Stimulated activated CD4-positive, alpha-beta T cell treated with anti-CD3 and anti-CD28 coated beads, Interleukin-2, amount 100 ng/mL, for 24 hours (primary cell): ENCODE measurements around the gene GPR15LG.

Source experiments
- DNase-seq, 2 donors: peaks; one replicate each; pipeline ENCODE4 v3.0.0-alpha.2; 2020

The GPR15LG gene

GRCh38 chr10:84194424-84195043, 20.9 kb downstream of the GPR15LG start, which contains the start of gene CDHR1:
CDHR1 (plus strand) TSS chr10:84194537; CDS start chr10:84194761, 224 bp downstream.
- DNase-seq: peak; percentile 37 to 58

DNA sequence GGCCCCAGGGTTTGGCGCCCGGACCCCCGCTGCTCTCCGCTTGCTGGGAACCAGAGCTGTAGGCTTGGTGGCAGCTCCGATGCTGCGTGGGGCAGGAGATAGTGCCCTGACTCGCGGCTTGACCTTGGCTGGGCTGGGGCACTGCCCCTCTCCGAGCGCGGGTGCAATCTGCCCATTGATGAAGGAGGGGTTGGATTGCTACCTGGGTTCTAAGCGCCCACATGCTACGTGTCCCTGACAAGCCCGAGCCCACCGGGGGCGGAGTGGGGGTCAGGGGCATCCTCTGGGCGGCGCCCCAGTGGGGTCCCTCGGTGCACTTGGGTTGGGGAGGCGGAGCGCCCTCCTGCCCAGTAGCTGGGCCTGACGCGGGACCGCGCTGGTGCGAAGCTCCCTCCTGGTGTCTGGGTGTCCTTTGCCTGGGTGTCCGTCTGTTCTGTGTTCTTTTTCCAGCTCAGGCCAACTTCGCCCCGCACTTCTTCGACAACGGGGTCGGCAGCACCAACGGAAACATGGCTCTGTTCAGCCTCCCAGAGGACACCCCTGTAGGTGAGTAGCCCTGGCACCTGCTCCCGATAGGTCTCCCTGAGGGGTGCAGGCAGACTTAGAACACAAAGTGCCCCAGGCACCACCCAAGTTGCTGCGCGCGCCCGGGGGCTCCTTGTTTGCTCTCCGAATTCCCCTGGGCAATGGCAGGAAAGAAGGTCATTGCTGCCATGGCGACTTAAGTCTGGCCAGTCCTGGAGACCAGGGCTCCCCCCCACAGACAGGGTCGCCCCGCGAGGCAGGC, 21.6 kb downstream of the GPR15LG start:
- DNase-seq: no peak

DNA sequence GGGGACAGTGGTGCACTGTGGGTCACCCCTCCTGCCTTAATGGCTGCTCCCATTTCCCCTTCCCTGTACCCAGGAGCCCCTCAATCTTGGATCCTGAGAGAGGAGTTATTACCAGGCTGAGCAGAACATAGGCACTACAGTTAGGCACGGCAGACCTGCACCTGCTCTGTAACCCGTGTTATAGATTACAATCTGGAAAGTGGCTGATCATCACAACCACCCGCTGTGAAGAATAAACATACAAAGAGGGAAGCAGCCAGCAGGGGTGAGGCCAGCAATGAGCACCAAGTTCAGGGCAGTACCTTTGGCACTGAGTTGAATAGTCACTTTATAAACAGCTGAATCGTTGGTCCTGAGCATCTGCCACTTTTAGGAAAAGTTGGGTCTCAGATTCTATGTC, 22.5 kb downstream of the GPR15LG start:
- no peak for DNase-seq

DNA sequence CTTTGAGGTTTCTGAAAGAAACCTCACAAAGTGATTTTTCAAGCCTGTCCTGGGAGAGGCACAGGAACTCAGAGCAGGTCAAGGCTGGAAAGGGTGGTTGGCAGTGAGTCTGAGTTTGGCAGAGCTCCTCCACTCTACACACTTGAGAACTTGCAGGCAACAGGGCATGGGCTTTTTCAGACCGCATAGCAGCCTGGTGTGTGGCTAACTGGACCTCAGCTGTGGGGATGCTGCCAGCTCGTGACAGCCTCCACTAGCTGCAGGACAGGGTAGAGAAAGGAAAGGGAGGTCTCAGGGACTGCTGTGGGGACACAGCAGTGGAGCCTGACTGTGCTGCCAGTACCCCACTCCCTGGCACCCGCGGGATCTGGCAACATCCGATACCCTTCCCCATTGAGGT, 23.3 kb downstream of the GPR15LG start:
- DNase-seq: no peak

DNA sequence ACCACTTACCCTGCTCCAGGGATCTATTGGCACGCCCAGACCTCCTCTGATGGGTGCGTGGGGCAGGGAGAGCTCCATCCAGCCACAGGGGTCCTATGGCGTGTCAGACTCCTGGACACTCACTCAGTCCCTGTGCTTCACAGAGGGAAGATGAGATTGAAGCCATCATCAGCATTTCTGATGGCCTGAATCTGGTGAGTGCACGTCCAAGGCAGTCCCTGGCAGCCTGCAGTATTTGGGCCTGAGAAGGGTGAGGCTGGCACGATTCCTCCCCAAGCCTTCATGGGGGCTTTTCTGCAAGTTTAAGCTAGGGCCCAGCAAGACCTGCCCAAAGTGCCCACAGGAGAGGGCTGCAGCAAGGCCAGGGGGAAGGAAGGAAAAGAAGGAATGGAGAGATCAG, 24.0 kb downstream of the GPR15LG start:
- no peak for DNase-seq

- no peak for DNase-seq
These were observed 24.8 kb downstream of the GPR15LG start for GRCh38 chr10:84198206-84198915.

DNA sequence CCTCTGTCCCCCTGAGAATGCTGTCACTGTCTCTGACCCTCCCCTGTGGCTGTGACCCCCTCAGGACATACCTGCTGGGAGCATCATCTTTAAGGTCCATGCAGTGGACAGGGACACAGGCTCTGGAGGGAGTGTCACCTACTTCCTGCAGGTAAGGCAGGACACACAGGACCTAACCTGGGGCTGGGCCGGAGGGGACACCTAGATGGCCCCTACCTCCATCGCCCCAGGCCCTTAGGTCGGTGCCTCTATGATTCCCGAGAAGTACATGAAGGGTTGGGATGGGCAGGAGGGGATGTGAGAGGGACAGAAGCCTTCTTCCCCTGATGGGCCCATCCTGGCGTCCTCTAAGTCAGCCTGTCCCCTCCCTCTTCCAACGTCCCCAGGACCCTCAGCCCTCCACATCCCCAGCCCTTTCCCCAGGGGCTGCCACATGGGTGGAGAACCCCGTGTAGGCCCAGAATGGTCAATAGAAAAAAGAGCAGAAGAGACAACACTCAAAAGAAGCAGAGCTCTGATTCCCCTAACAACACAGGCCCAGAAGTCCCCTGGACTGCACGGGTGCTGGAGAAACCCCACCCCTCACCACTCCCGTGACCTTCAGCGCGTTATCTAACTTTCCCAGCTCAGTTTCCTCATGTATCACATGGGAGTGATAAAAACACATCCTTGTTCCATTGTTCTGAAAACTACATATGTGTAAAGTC, 27.1 kb downstream of the GPR15LG start:
- no peak for DNase-seq

- no peak for DNase-seq
These were observed 27.6 kb downstream of the GPR15LG start for GRCh38 chr10:84201244-84201606.

- no peak for DNase-seq
These were observed 28.1 kb downstream of the GPR15LG start for GRCh38 chr10:84201682-84202081.

DNA sequence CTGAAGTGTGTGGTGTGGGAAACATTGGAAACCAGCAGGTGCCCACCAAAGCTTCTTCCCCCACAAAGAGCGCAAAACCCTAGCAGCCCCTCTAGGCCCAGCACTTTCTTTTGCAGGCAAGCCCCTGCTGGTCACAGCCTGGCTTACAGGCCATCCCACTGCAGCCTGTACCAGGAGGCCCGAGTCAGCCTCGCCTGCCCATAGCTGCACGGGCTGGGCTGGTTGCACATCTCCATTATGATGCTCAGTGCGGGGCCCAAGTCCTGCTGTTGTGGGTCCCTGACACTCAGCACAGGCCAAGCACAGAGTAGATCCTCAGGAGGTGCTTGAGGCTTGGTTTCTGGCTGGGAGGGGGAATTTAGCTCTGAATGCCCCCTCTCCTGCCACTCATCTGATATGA, 28.7 kb downstream of the GPR15LG start:
- DNase-seq: no peak

- DNase-seq: no peak
These were observed 30.5 kb downstream of the GPR15LG start for GRCh38 chr10:84204122-84204521.

GRCh38 chr10:84204610-84205009, 31.0 kb downstream of the GPR15LG start:
- no peak for DNase-seq

DNA sequence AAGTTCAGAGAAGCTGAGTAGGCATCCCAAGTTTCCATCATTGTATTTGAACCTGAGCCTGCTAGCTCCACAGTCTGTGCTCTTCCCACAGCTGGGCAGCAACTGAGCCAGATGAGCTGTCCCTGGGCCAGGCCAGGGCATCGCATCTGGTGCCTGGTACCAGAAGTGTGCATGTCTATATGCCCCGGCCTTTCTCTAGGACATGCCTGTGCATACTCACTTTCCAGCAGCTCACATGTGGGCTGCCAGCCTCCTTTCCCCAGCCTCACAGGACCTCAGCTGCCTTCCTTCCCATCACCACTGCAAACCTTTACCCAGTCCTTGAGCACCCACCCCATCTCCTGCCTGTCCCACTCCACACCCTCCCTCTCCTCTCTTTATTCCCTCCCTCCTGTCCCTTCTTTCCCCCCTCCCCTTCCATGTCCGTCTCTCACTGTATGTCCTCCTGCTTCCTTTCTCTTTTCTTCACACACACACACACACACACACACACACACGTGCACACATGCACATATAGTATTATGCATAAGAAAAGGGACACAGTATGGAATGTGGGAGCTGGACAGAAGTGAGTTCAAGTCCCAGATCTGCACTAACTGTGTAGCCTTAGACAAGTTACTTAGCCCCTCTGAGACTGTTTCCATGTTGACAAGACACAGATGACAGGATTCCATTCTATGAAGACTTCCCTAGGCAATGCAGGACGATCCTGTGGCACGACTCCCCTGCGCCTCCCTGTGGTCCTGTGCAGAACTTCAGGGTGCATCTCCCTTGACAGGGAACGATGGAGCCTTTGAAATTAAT, 31.6 kb downstream of the GPR15LG start:
- peak; percentile 74 to 76 for DNase-seq

DNA sequence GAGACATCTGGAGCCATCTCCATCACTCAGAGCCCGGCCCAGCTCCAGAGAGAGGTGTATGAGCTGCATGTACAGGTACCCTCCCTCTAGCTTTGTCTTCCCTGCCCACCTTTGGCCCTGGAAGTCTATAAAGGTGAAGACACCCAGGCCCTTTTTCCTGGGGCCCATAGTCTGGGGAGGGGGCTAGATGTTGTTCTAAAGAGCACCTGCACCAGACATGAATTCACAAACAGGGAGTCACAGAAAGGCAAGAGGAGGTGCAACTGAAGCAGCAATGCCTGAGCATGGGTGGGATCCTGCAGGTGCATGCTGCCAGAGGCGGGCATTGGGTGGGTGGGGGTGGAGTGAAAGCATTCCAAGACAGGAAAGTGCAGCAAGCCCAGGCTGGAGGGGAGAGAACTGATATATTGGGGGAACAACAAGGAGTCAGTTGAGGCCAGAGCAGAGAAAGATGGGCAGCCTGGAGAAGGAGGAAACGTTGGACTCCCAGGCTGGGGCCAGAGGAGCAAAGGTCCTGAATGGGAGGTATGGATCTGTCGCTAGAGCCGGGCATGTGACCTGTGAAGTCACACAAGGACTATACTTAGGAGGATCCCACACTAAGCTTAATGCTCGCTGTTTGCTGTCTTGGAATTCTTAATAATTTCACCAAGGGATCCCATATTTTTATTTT, 32.4 kb downstream of the GPR15LG start:
- no peak for DNase-seq

DNA sequence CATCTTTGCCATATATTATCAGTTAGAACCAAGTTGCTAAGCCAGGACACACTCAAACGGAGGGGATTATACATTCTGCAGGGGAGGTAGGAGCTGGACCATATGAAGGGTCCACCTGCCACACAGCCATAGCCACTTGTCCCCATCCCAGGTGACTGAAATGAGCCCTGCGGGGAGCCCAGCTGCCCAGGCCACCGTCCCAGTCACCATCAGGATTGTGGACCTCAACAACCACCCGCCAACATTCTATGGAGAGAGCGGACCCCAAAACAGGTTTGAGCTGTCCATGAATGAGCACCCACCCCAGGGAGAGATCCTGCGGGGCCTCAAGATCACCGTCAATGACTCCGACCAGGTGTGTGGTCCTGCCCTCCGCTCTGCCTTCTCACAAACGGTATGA, 34.4 kb downstream of the GPR15LG start:
- no peak for DNase-seq

- no peak for DNase-seq
These were observed 38.0 kb downstream of the GPR15LG start for GRCh38 chr10:84211566-84211965.

GRCh38 chr10:84212014-84212413, 38.4 kb downstream of the GPR15LG start:
- no peak for DNase-seq

- no peak for DNase-seq
These were observed 39.5 kb downstream of the GPR15LG start for GRCh38 chr10:84213076-84213475.

DNA sequence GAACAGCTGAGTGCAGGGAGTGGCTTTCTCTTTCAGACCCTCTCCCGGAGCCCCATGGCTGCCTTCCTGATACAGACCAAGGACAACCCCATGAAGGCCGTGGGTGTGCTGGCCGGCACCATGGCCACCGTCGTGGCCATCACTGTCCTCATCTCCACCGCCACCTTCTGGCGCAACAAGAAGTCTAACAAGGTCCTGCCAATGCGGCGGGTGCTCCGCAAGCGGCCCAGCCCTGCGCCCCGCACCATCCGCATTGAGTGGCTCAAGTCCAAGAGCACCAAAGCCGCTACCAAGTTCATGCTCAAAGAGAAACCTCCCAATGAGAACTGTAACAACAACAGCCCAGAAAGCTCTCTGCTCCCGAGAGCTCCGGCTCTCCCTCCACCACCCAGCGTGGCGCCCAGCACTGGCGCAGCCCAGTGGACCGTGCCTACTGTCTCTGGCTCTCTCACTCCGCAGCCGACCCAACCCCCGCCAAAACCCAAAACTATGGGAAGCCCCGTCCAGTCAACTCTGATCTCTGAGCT, 40.5 kb downstream of the GPR15LG start:
- no peak for DNase-seq

- DNase-seq: peak; percentile 32 to 51
These were observed 41.1 kb downstream of the GPR15LG start for GRCh38 chr10:84214612-84215235.

GRCh38 chr10:84216834-84217233, 43.2 kb downstream of the GPR15LG start:
- no peak for DNase-seq
